GM19397 (cell line): Measurements from ENCODE around the gene MYL6.
A peak's percentile ranks its signal among the peaks of the same experiment; 100 is the strongest.
"Not testable (repeated sequence)": the region's sequence is repeated elsewhere in the genome, so short reads cannot be mapped to it uniquely, and the experiment has no call there.

ENCODE experiments used
- ATAC-seq: cut with Tn5 transposase; IDR thresholded peaks from one replicate; pipeline ENCODE4 v1.9.1; 2021; ENCODE audit warnings: mild to moderate bottlenecking, moderate library complexity; ENCODE audit not compliant: unreplicated experiment

The MYL6 gene

GRCh38 chr12:56156464-56157200 lies 1.5 kb upstream of the MYL6 start:
- ATAC-seq = not testable (repeated sequence)

GRCh38 chr12:56157201-56158028 lies 744 bp upstream of the MYL6 start:
- peak; percentile 31 for ATAC-seq

GRCh38 chr12:56158926-56159461 lies 835 bp downstream of the MYL6 start:
- ATAC-seq = no peak

GRCh38 chr12:56159482-56160192 lies 1.5 kb downstream of the MYL6 start:
- ATAC-seq = no peak

- ATAC-seq = no peak
Observed at GRCh38 chr12:56160193-56160763, 2.1 kb downstream of the MYL6 start.

- no peak for ATAC-seq
Observed at GRCh38 chr12:56160894-56161689, 2.9 kb downstream of the MYL6 start.

GRCh38 chr12:56161690-56162351 lies 3.7 kb downstream of the MYL6 start:
- ATAC-seq = no peak

- ATAC-seq = no peak
Observed at GRCh38 chr12:56162468-56163290, 4.5 kb downstream of the MYL6 start.

- no peak for ATAC-seq
Observed at GRCh38 chr12:56163533-56164344, 5.6 kb downstream of the MYL6 start.

GRCh38 chr12:56164345-56164729 lies 6.2 kb downstream of the MYL6 start:
- ATAC-seq = no peak

- no peak for ATAC-seq
Observed at GRCh38 chr12:56165369-56165768, 7.2 kb downstream of the MYL6 start.

GRCh38 chr12:56169229-56169759 lies 11.1 kb downstream of the MYL6 start:
- ATAC-seq = no peak

- no peak for ATAC-seq
Observed at GRCh38 chr12:56172839-56173238, 14.7 kb downstream of the MYL6 start.

- ATAC-seq = no peak
Observed at GRCh38 chr12:56178347-56178746, 20.2 kb downstream of the MYL6 start.

GRCh38 chr12:56186957-56187356 lies 28.8 kb downstream of the MYL6 start:
- no peak for ATAC-seq

GRCh38 chr12:56188131-56188777 lies 30.1 kb downstream of the MYL6 start:
- no peak for ATAC-seq

- ATAC-seq = no peak
Observed at GRCh38 chr12:56188778-56189098, 30.6 kb downstream of the MYL6 start.
